Esophagus squamous epithelium (tissue), 4 donors: Measurements from ENCODE around the gene ASL.

Source experiments
- POLR2A ChIP-seq, 4 donors: fragments of 450-650 bp; IDR thresholded peaks; one replicate each; pipeline ENCODE4 v1.6.1; 2017; ENCODE audit warnings: antibody characterized with exemption in 4 of 4, mild to moderate bottlenecking in 4 of 4, moderate library complexity in 3 of 4
- TF ChIP-seq, protein P1 (sequence below), 6 experiments: fragments of 450-650 bp in 4 of 6; fragments of 200-600 bp in 2 of 6; sonication (generic) in 2 of 6; IDR thresholded peaks; one replicate each; pipeline ENCODE4 v1.5.1; 2016 to 2019; ENCODE audit warnings: antibody characterized with exemption in 6 of 6, mild to moderate bottlenecking in 4 of 6, moderate library complexity in 4 of 6

DNA sequence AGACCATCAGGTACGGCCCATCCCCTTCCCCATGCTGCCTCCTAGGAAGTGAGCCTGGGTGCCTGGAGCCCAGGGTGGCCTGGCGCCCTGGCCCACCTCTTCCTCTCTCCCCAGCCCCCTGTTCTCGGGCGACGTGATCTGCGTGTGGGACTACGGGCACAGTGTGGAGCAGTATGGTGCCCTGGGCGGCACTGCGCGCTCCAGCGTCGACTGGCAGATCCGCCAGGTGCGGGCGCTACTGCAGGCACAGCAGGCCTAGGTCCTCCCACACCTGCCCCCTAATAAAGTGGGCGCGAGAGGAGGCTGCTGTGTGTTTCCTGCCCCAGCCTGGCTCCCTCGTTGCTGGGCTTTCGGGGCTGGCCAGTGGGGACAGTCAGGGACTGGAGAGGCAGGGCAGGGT lies 17.0 kb downstream of the ASL start:
- TF ChIP-seq, protein P1, sequence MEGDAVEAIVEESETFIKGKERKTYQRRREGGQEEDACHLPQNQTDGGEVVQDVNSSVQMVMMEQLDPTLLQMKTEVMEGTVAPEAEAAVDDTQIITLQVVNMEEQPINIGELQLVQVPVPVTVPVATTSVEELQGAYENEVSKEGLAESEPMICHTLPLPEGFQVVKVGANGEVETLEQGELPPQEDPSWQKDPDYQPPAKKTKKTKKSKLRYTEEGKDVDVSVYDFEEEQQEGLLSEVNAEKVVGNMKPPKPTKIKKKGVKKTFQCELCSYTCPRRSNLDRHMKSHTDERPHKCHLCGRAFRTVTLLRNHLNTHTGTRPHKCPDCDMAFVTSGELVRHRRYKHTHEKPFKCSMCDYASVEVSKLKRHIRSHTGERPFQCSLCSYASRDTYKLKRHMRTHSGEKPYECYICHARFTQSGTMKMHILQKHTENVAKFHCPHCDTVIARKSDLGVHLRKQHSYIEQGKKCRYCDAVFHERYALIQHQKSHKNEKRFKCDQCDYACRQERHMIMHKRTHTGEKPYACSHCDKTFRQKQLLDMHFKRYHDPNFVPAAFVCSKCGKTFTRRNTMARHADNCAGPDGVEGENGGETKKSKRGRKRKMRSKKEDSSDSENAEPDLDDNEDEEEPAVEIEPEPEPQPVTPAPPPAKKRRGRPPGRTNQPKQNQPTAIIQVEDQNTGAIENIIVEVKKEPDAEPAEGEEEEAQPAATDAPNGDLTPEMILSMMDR (IDR thresholded peaks at IDR 0.05) = no peak
- no peak for TF ChIP-seq POLR2A (IDR thresholded peaks at IDR 0.05)
